Caco-2 (cell line): Measurements from ENCODE around the gene ALX3. TPM values are rescaled to one million over a fixed set of nuclear protein-coding genes. Genes with fewer than 3 reads are reported as not detected.
A peak's percentile ranks its signal among the peaks of the same experiment; 100 is the strongest.

Experiments
- BruUV-seq: library from RNA; stranded (reverse); fragments of 400-500 nt; replicated peaks from 2 replicates; lab custom pipeline; 2021; lab: Mats Ljungman, UMichigan
- CTCF ChIA-PET: fragments of 300-600 bp; sonication (Branson Sonifier 250); formaldehyde crosslinking; loops from one replicate; lab custom pipeline; 2022; ENCODE audit warnings: antibody characterized with exemption; lab: Charles Lee
- POLR2A ChIA-PET: fragments of 300-600 bp; sonication (Branson Sonifier 250); formaldehyde crosslinking; loops from one replicate; lab custom pipeline; 2022; ENCODE audit warnings: antibody characterized with exemption; lab: Charles Lee
- DNase-seq, 2 experiments: peaks; one replicate each; pipeline versions ENCODE4 v3.0.0 to v3.0.0-alpha.2; 2020 to 2022
- H3K27me3 ChIP-seq: replicated peaks from 2 replicates; pipeline ENCODE4 v1.6.0; 2011; ENCODE audit warnings: low read length; ENCODE audit not compliant: control insufficient read depth, insufficient read depth
- H3K36me3 ChIP-seq: 2 replicates; pipeline ENCODE4 v1.5.1; 2011; ENCODE audit warnings: low read length; ENCODE audit not compliant: control insufficient read depth, insufficient read depth
- H3K4me1 ChIP-seq: fragments of 250-450 bp; sonication (Bioruptor Pico); 2 replicates; pipeline ENCODE4 v1.5.1; 2020; ENCODE audit warnings: mild to moderate bottlenecking
- H3K4me3 ChIP-seq: 2 replicates; pipeline ENCODE4 v1.5.1; 2011; ENCODE audit warnings: low read depth, mild to moderate bottlenecking, control low read depth, low read length
- H3K9me3 ChIP-seq: fragments of 250-450 bp; sonication (Bioruptor Pico); 2 replicates; pipeline ENCODE4 v1.5.1; 2020; ENCODE audit warnings: mild to moderate bottlenecking, moderate library complexity
- H3K27ac Mint-ChIP-seq: one replicate; pipeline ENCODE4 v1.8.0; 2022; ENCODE audit warnings: mixed read lengths; ENCODE audit not compliant: unreplicated experiment
- H3K27me3 Mint-ChIP-seq: one replicate; pipeline ENCODE4 v1.8.0; 2022; ENCODE audit warnings: mixed read lengths; ENCODE audit not compliant: insufficient read depth, unreplicated experiment
- H3K36me3 Mint-ChIP-seq: one replicate; pipeline ENCODE4 v1.8.0; 2022; ENCODE audit warnings: mild to moderate bottlenecking, mixed read lengths; ENCODE audit not compliant: insufficient read depth, unreplicated experiment
- H3K4me1 Mint-ChIP-seq: one replicate; pipeline ENCODE4 v1.8.0; 2022; ENCODE audit warnings: low read depth, mixed read lengths; ENCODE audit not compliant: unreplicated experiment
- H3K4me3 Mint-ChIP-seq: one replicate; pipeline ENCODE4 v1.8.0; 2022; ENCODE audit warnings: mild to moderate bottlenecking, moderate library complexity, mixed read lengths; ENCODE audit not compliant: unreplicated experiment
- H3K9me3 Mint-ChIP-seq: one replicate; pipeline ENCODE4 v1.8.0; 2022; ENCODE audit warnings: mixed read lengths; ENCODE audit not compliant: unreplicated experiment
- CTCF ChIP-seq, 2 experiments: fragments of 200-600 bp in 1 of 2; IDR thresholded peaks; 1 replicate in 1 of 2; 2 replicates in 1 of 2; pipeline versions ENCODE4 v1.5.1 to v1.8.0; 2011 to 2022; ENCODE audit warnings: antibody characterized with exemption in 1 of 2, control low read depth in 1 of 2, inconsistent platforms in 1 of 2, low read depth in 1 of 2, low read length in 1 of 2, mild to moderate bottlenecking in 1 of 2, moderate library complexity in 1 of 2; ENCODE audit not compliant: insufficient read depth in 1 of 2, severe bottlenecking in 1 of 2, unreplicated experiment in 1 of 2
- intact Hi-C: fragments of 100-400 bp; cut with micrococcal nuclease; formaldehyde crosslinking; loops from one replicate; pipeline ENCODE4 v1.10.0; 2022; ENCODE audit not compliant: unreplicated experiment
- total RNA-seq: library from RNA; stranded (reverse); gene quantifications from 2 replicates; pipeline ENCODE4 v1.2.3, GENCODE V29; 2022

The ALX3 gene
- total RNA-seq, 1 experiment from 2014 or later = not detected

- Histone ChIP-seq H3K27me3 (no peaks in the 10 kb centered on the region), H3K4me1 (peaks cover 11% of the 10 kb centered on the region), H3K4me3 (no peak overlapping the region), H3K36me3 (no peaks in the 10 kb centered on the region), H3K9me3 (no peaks in the 10 kb centered on the region)
- ChIA-PET CTCF (interaction anchor here (1.2 kb wide), 1 partner anchor 14 kb away, joined by 4 read pairs; no protein-coding TSS in a partner anchor), POLR2A (no interaction called here)
- Mint-ChIP-seq H3K4me1 (peaks cover 7% of the 10 kb centered on the region), H3K36me3 (no peaks in the 10 kb centered on the region), H3K9me3 (no peaks in the 10 kb centered on the region), H3K27ac (no peak overlapping the region), H3K27me3 (peaks cover 4% of the 10 kb centered on the region), H3K4me3 (no peak overlapping the region)
- intact Hi-C loops = no loop called here
- no TSS peak for BruUV-seq
- no peak for TF ChIP-seq CTCF (IDR thresholded peaks at IDR 0.05; ENCODE audit: insufficient read depth in 1 of 2, low read depth in 1 of 2, low read length in 1 of 2, severe bottlenecking in 1 of 2, unreplicated experiment in 1 of 2)
- no peak for DNase-seq
Measured at GRCh38 chr1:110091381-110091780, 20.9 kb upstream of the ALX3 start.

DNA sequence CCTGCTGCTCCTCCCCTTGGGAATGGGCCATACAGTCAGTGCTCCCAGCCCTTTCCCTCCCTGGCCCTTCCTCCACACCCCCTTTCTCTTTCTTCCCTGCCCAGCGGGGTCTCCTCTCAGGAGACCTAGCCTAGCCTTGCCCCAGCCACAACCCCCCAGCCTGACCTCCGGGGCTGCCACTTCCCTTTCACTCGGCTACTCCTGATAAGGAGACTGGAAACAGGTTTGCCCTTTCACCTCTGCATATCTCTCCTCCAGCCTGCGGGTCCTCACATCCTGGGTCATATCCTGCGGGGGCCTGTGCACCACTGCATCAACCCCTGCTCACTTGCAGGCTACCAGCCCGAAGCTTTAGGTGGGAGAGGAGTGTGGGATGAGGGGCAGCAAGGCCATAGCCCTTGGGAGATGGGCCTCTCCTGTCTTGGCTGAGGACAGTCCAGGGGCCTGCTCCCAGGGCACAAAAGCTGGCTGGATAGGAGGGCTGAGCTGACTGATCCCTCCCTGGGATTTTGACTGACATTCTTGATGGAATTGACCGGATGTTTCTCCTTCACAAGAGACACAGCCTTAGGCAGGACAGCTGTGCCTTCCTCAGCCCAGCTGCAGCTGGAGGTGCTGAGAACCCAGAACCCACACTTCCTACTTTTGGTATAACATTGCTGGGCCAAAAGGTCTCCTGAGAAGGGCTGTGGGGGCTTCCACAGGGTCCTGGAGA, 19.2 kb upstream of the ALX3 start:
- Mint-ChIP-seq H3K4me1 (peaks cover 7% of the 10 kb centered on the region), H3K9me3 (no peaks in the 10 kb centered on the region), H3K27ac (no peak overlapping the region), H3K36me3 (no peaks in the 10 kb centered on the region), H3K4me3 (no peak overlapping the region), H3K27me3 (peaks cover 6% of the 10 kb centered on the region)
- BruUV-seq = no TSS peak
- DNase-seq = peak in 1 of 2 experiments; percentile 18
- ChIA-PET POLR2A (no interaction called here), CTCF (interaction anchor here (0.8 to 2.4 kb wide), 2 partner anchors 11 to 15 kb away, joined by 3 to 55 read pairs; no protein-coding TSS in a partner anchor)
- H3K27me3 ChIP-seq = no peaks in the 10 kb centered on the region
- peaks cover 11% of the 10 kb centered on the region for H3K4me1 ChIP-seq
- no peaks in the 10 kb centered on the region for H3K36me3 ChIP-seq
- H3K9me3 ChIP-seq = no peaks in the 10 kb centered on the region
- intact Hi-C loops = loop anchor here (5.0 kb wide), 1 partner anchor 37 kb away; no protein-coding TSS in a partner anchor
- H3K4me3 ChIP-seq = no peak overlapping the region
- no peak for TF ChIP-seq CTCF (IDR thresholded peaks at IDR 0.05; ENCODE audit: insufficient read depth in 1 of 2, low read depth in 1 of 2, low read length in 1 of 2, severe bottlenecking in 1 of 2, unreplicated experiment in 1 of 2)

DNA sequence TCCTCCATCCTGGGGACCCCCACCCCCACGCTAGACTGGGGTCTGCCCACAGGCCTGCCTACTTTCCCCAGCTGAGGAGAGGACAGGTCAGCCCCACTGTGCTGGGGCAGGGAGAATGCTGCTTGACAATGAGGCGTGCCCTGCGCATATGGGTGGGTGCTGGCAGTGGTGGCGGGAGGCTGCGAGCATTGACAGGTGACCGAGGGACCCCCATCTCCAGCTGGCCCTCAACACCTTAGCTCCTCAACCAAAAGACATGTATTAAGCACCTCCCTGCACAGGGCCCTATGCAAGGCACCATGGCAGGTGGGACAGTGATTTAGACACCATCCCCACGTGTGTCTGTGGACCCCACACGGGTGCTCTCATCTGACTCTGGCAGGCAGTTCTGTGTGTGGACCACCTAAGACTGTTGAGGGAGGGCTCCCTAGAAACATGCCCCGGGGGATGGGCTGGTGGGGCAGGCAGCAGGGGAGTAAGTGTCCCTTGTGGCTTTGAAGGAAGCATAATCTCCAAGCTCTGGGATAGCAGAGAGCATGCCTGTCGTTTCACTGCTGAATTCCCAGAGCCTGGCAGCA, 18.4 kb upstream of the ALX3 start:
- peaks cover 11% of the 10 kb centered on the region for H3K4me1 ChIP-seq
- H3K4me3 ChIP-seq = no peak overlapping the region
- Mint-ChIP-seq H3K4me3 (no peak overlapping the region), H3K27ac (no peak overlapping the region), H3K9me3 (no peaks in the 10 kb centered on the region), H3K36me3 (no peaks in the 10 kb centered on the region), H3K4me1 (peaks cover 7% of the 10 kb centered on the region), H3K27me3 (peaks cover 6% of the 10 kb centered on the region)
- DNase-seq = no peak
- H3K27me3 ChIP-seq = no peaks in the 10 kb centered on the region
- POLR2A ChIA-PET = no interaction called here
- CTCF ChIA-PET = interaction anchor here (1.1 to 2.4 kb wide), 5 partner anchors 12 to 119 kb away, joined by 3 to 55 read pairs (median 5); no protein-coding TSS in a partner anchor
- BruUV-seq = no TSS peak
- H3K9me3 ChIP-seq = no peaks in the 10 kb centered on the region
- intact Hi-C loops = loop anchor here (1.0 to 5.0 kb wide), 3 partner anchors 17 to 37 kb away; no protein-coding TSS in a partner anchor
- H3K36me3 ChIP-seq = no peaks in the 10 kb centered on the region
- TF ChIP-seq CTCF (IDR thresholded peaks at IDR 0.05; ENCODE audit: insufficient read depth in 1 of 2, low read depth in 1 of 2, low read length in 1 of 2, severe bottlenecking in 1 of 2, unreplicated experiment in 1 of 2) = no peak
